Esophagus muscularis mucosa (tissue), 4 donors: ENCODE results near the gene WDR38. TPM values are rescaled to one million over a fixed set of nuclear protein-coding genes. Genes with fewer than 3 reads are reported as not detected.
"Not testable (repeated sequence)": the region's sequence is repeated elsewhere in the genome, so short reads cannot be mapped to it uniquely, and the experiment has no call there.

Experiments
- DNase-seq: peaks from one replicate; pipeline ENCODE4 v3.0.0-alpha.2; 2017; ENCODE audit errors: extremely low spot score
- H3K27ac ChIP-seq, 4 donors: fragments of 200-600 bp; sonication (generic); replicated peaks in 1 of 4; 1 replicate in 3 of 4; 2 replicates in 1 of 4; pipeline ENCODE4 v1.5.1; 2016 to 2019; ENCODE audit warnings: mild to moderate bottlenecking in 1 of 4
- H3K27me3 ChIP-seq, 4 donors: fragments of 200-600 bp; sonication (generic); one replicate each; pipeline versions ENCODE4 v1.5.1 to v1.6.0; 2016 to 2019
- H3K36me3 ChIP-seq, 4 donors: fragments of 200-600 bp; sonication (generic); one replicate each; pipeline ENCODE4 v1.5.1; 2016 to 2019
- H3K4me1 ChIP-seq, 4 donors: fragments of 200-600 bp; sonication (generic); one replicate each; pipeline ENCODE4 v1.5.1; 2016 to 2019
- H3K4me3 ChIP-seq, 4 donors: fragments of 200-600 bp; sonication (generic); 1 replicate in 2 of 4; 2 replicates in 2 of 4; pipeline ENCODE4 v1.5.1; 2016 to 2019; ENCODE audit warnings: mild to moderate bottlenecking in 4 of 4, moderate library complexity in 1 of 4
- H3K9me3 ChIP-seq, 4 donors: fragments of 200-600 bp; sonication (generic); 1 replicate in 3 of 4; 2 replicates in 1 of 4; pipeline ENCODE4 v1.5.1; 2016 to 2019
- CTCF ChIP-seq, 3 experiments: fragments of 200-600 bp in 2 of 3; fragments of 450-650 bp in 1 of 3; sonication (generic) in 2 of 3; IDR thresholded peaks; one replicate each; pipeline ENCODE4 v1.5.1; 2017 to 2019; ENCODE audit warnings: antibody characterized with exemption in 3 of 3, mild to moderate bottlenecking in 2 of 3, moderate library complexity in 1 of 3
- EP300 ChIP-seq: sonication (generic); formaldehyde crosslinking; IDR thresholded peaks from one replicate; pipeline ENCODE4 v1.6.1; 2017; ENCODE audit warnings: antibody characterized with exemption
- POLR2A ChIP-seq: fragments of 450-650 bp; IDR thresholded peaks from one replicate; pipeline ENCODE4 v1.6.1; 2017; ENCODE audit warnings: antibody characterized with exemption, moderate library complexity, mild to moderate bottlenecking, low read depth
- POLR2AphosphoS5 ChIP-seq, 2 donors: sonication (generic); formaldehyde crosslinking; IDR thresholded peaks; one replicate each; pipeline ENCODE4 v1.6.1; 2017; ENCODE audit warnings: antibody characterized with exemption in 2 of 2
- WGBS: methylation state at CpG from one replicate; pipeline ENCODE4 v1.1.5; 2018; 5-methylcytosine and 5-hydroxymethylcytosine counted together
- intact Hi-C: fragments of 100-400 bp; cut with DNase I; formaldehyde crosslinking; loops from one replicate; pipeline ENCODE4 v1.15.1; 2023
- total RNA-seq, 4 donors: library from RNA; depleted of rRNA; stranded (reverse); fragments of >200 nt; gene quantifications; one replicate each; pipeline versions ENCODE4 v1.1.0 to v1.2.1, GENCODE V29; 2016

WDR38 gene
- total RNA-seq, 4 donors from 2014 or later, result 0.32 TPM; not detected in 3

GRCh38 chr9:124840300-124840833, 12.9 kb upstream of the WDR38 start:
- no peaks in the 10 kb centered on the region for H3K36me3 ChIP-seq
- DNase-seq, result no peak
- no peak for TF ChIP-seq POLR2AphosphoS5 (IDR thresholded peaks at IDR 0.05)
- TF ChIP-seq POLR2A, result no peak
- TF ChIP-seq CTCF (IDR thresholded peaks at IDR 0.05), result peak in 1 of 3 experiments; percentile 31
- no peak overlapping the region for H3K27ac ChIP-seq
- H3K27me3 ChIP-seq, result no peaks in the 10 kb centered on the region
- intact Hi-C loops, result no loop called here
- no peaks in the 10 kb centered on the region for H3K9me3 ChIP-seq
- no peak overlapping the region for H3K4me3 ChIP-seq
- H3K4me1 ChIP-seq, result peaks cover 8 to 22% (median 16%) of the 10 kb centered on the region in 4 donors
- WGBS, result 83% methylated on average over 16 of the region's 18 CpGs

DNA sequence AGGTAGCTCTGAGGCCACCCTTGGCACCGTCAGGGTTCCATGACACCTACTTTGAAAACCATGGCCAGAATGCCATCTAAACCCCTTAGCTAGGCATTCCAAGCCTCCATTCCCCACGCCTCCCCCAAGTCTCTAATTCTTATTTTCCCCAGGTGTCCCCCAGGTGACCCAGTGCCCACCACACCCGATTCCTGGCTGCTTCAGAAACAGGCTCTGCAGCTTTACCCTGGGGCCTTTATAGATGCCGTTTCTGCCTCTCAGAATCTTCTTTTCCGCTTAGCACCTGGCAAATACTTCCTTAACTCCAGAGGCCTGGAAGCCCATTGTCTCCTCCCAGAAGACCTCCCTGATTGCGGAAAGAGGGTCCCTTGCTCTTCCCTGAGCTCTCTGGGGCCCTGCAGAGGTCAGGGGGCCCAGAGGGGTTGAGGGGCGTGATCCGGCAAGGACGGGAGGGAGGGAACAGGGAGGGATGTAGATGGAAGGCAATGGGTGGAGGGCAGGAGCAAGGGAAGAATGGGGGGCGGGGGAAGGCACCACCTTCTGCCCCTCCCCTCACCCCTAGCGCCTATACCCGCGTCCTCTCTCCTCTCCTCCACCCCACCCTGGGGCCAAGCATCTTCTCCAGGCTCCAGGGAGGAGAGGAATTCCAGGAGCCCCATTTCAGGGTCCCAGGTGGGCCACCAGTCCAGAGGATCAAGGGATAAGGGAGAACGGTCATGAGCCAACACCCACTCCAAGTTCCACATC, 12.0 kb upstream of the WDR38 start:
- Histone ChIP-seq H3K27me3 (no peaks in the 10 kb centered on the region), H3K4me1 (peaks cover 0 to 13% (median 7%) of the 10 kb centered on the region in 4 donors), H3K27ac (no peak overlapping the region), H3K9me3 (no peaks in the 10 kb centered on the region), H3K4me3 (no peak overlapping the region), H3K36me3 (no peaks in the 10 kb centered on the region)
- no peak for DNase-seq
- WGBS, result 87% methylated on average over 14 of the region's 14 CpGs
- no peak for TF ChIP-seq EP300
- TF ChIP-seq POLR2A, result no peak
- no peak for TF ChIP-seq POLR2AphosphoS5 (IDR thresholded peaks at IDR 0.05)
- TF ChIP-seq CTCF (IDR thresholded peaks at IDR 0.05), result no peak
- intact Hi-C loops, result no loop called here

DNA sequence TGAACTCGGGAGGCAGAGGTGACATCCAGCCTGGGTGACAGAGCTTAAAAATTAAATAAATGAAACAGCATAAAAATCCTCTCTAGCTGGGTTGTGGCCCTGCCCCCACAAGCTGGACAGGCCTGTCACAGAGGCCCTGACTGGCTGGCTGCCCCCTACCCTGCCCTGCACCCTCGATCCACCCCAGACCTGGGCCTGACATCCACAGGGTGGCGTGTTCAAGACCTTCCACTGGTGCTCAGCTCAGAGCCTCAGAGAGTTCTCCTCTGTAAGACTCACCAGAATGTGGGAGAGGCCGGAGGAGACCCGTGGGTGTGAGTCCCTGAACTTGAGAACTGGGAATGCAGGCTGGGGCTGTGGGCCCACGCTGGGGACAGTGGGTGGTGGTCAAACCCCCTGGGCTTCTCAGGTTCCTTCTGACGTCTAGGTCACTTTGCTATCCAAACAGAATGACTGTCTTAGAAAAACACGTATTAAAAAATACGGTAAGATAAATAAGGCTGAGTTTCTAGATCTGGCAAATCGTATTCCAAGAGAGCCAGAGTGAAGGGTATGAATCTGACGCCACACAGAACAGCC, 9.7 kb upstream of the WDR38 start:
- TF ChIP-seq CTCF (IDR thresholded peaks at IDR 0.05) (no peak), EP300 (no peak), POLR2A (no peak), POLR2AphosphoS5 (IDR thresholded peaks at IDR 0.05) (no peak)
- WGBS, result 93% methylated on average over 9 of the region's 11 CpGs
- Histone ChIP-seq H3K9me3 (no peaks in the 10 kb centered on the region), H3K27ac (no peak overlapping the region), H3K27me3 (no peaks in the 10 kb centered on the region), H3K36me3 (no peaks in the 10 kb centered on the region), H3K4me3 (no peak overlapping the region), H3K4me1 (peaks cover 0 to 12% (median 4%) of the 10 kb centered on the region in 4 donors)
- no peak for DNase-seq
- intact Hi-C loops, result no loop called here

DNA sequence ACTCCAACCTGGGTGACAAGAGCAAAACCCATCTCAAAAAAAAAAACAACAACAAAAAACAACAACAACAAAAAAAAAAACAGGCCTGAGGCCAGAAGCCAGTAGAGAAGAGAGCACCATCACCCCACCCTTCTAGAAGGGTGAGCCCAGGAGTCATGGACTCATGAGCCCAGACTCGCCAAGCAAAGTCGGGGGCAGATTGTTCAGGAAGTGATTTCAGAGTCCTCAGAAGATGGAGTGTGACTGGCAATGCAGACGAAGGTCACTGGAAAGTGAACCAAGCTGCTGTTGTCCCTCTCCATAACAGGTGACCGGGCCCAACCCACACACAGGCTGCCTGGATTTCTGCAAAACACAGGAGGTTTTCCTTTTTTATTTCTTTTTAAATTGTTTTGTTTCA, 9.0 kb upstream of the WDR38 start:
- Histone ChIP-seq H3K4me1 (peaks cover 0 to 8% (median 3%) of the 10 kb centered on the region in 4 donors), H3K9me3 (no peaks in the 10 kb centered on the region), H3K27me3 (no peaks in the 10 kb centered on the region), H3K27ac (no peak overlapping the region), H3K36me3 (no peaks in the 10 kb centered on the region), H3K4me3 (no peak overlapping the region)
- intact Hi-C loops, result no loop called here
- TF ChIP-seq POLR2A, result no peak
- TF ChIP-seq EP300, result no peak
- TF ChIP-seq POLR2AphosphoS5 (IDR thresholded peaks at IDR 0.05), result no peak
- TF ChIP-seq CTCF (IDR thresholded peaks at IDR 0.05), result no peak
- DNase-seq, result no peak
- WGBS, result 87% methylated on average over 4 of the region's 4 CpGs

DNA sequence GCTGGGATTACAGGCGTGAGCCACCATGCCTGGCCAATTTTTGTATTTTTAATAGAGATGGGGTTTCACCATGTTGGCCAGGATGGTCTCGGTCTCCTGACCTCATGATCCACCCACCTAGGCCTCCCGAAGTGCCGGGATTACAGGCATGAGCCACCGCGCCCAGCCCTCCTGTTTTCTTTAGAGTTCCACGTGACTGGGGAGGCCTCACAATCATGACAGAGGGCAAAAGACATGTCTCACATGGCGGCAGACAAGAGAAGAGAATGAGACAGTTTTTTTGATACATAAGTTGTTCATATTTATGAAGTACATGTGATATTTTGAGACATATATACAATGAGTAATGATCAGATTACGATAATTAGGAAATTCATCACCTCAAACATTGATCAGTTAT, 6.8 kb upstream of the WDR38 start:
- H3K4me3 ChIP-seq, H3K27ac ChIP-seq, H3K4me1 ChIP-seq, H3K36me3 ChIP-seq, DNase-seq, H3K27me3 ChIP-seq, intact Hi-C loops, H3K9me3 ChIP-seq: not testable (repeated sequence)
- WGBS, result 100% methylated on average over 7 of the region's 9 CpGs
